ENCODE measurements around the gene FSD2. TPM values are rescaled to one million over a fixed set of nuclear protein-coding genes. Genes with fewer than 3 reads are reported as not detected.

Gene FSD2
- total RNA-seq, 1 donor from 2014 or later = 0.09 TPM

- FAIRE-seq = no peak
- peaks cover 13% of the 10 kb centered on the region for H3K9me3 Mint-ChIP-seq (ENCODE audit: unreplicated experiment)
- no peak for DNase-seq (ENCODE audit: low read depth)
- no peak overlapping the region for H3K27ac Mint-ChIP-seq (ENCODE audit: unreplicated experiment)
- H3K27me3 Mint-ChIP-seq (ENCODE audit: low read depth, unreplicated experiment) = peaks cover 36% of the 10 kb centered on the region
- no peaks in the 10 kb centered on the region for H3K36me3 ChIP-seq (ENCODE audit: insufficient read depth, low read length)
- peaks cover 9% of the 10 kb centered on the region for H3K27me3 ChIP-seq (ENCODE audit: insufficient read depth, low read length)
- no peaks in the 10 kb centered on the region for H4K20me1 ChIP-seq (ENCODE audit: insufficient read depth, low read length)
- no peaks in the 10 kb centered on the region for H3K4me1 ChIP-seq (ENCODE audit: insufficient read depth, low read length)
- no peak overlapping the region for H2AFZ ChIP-seq (ENCODE audit: low read depth, low read length)
- H3K79me2 ChIP-seq (ENCODE audit: insufficient read depth, low read length) = no peaks in the 10 kb centered on the region
- no peak overlapping the region for H3K9ac ChIP-seq (ENCODE audit: low read length)
- H3K36me3 Mint-ChIP-seq (ENCODE audit: low read depth, unreplicated experiment) = peaks cover 14% of the 10 kb centered on the region
- H3K4me1 Mint-ChIP-seq (ENCODE audit: low read depth, unreplicated experiment) = peaks cover 9% of the 10 kb centered on the region
- no peak overlapping the region for H3K27ac ChIP-seq (ENCODE audit: low read depth, low read length)
- no peak overlapping the region for H3K4me2 ChIP-seq (ENCODE audit: low read length)
- TF ChIP-seq CTCF (IDR thresholded peaks at IDR 0.05; ENCODE audit: insufficient read depth, low read depth, low read length) = no peak
- no peak for TF ChIP-seq EZH2 (IDR thresholded peaks at IDR 0.05; ENCODE audit: insufficient read depth, low read length)
- H3K4me3 ChIP-seq (ENCODE audit: insufficient read depth, low read depth, low read length) = no peak overlapping the region
- H3K4me3 Mint-ChIP-seq (ENCODE audit: unreplicated experiment) = no peak overlapping the region
- H3K9me3 ChIP-seq (ENCODE audit: insufficient read depth, low read depth, low read length) = no peaks in the 10 kb centered on the region
Measured at GRCh38 chr15:82799183-82799841, 6.6 kb downstream of the FSD2 start.

- no peak for FAIRE-seq
- Mint-ChIP-seq H3K4me1 (ENCODE audit: low read depth, unreplicated experiment) (peaks cover 3% of the 10 kb centered on the region), H3K36me3 (ENCODE audit: low read depth, unreplicated experiment) (peaks cover 13% of the 10 kb centered on the region), H3K4me3 (ENCODE audit: unreplicated experiment) (no peak overlapping the region), H3K27me3 (ENCODE audit: low read depth, unreplicated experiment) (peaks cover 35% of the 10 kb centered on the region), H3K9me3 (ENCODE audit: unreplicated experiment) (peaks cover 18% of the 10 kb centered on the region), H3K27ac (ENCODE audit: unreplicated experiment) (no peak overlapping the region)
- Histone ChIP-seq H4K20me1 (ENCODE audit: insufficient read depth, low read length) (no peaks in the 10 kb centered on the region), H3K27me3 (ENCODE audit: insufficient read depth, low read length) (peaks cover 9% of the 10 kb centered on the region), H3K9me3 (ENCODE audit: insufficient read depth, low read depth, low read length) (no peaks in the 10 kb centered on the region), H3K36me3 (ENCODE audit: insufficient read depth, low read length) (no peaks in the 10 kb centered on the region), H3K4me1 (ENCODE audit: insufficient read depth, low read length) (no peaks in the 10 kb centered on the region), H2AFZ (ENCODE audit: low read depth, low read length) (no peak overlapping the region), H3K4me3 (ENCODE audit: insufficient read depth, low read depth, low read length) (no peak overlapping the region), H3K27ac (ENCODE audit: low read depth, low read length) (no peak overlapping the region), H3K79me2 (ENCODE audit: insufficient read depth, low read length) (no peaks in the 10 kb centered on the region), H3K9ac (ENCODE audit: low read length) (no peak overlapping the region), H3K4me2 (ENCODE audit: low read length) (no peak overlapping the region)
- DNase-seq (ENCODE audit: low read depth) = no peak
- no peak for TF ChIP-seq EZH2 (IDR thresholded peaks at IDR 0.05; ENCODE audit: insufficient read depth, low read length)
- no peak for TF ChIP-seq CTCF (IDR thresholded peaks at IDR 0.05; ENCODE audit: insufficient read depth, low read depth, low read length)
Measured at GRCh38 chr15:82798531-82799166, 7.2 kb downstream of the FSD2 start.

- no peak for TF ChIP-seq CTCF (IDR thresholded peaks at IDR 0.05; ENCODE audit: insufficient read depth, low read depth, low read length)
- TF ChIP-seq EZH2 (IDR thresholded peaks at IDR 0.05; ENCODE audit: insufficient read depth, low read length) = no peak
- H3K4me3 ChIP-seq (ENCODE audit: insufficient read depth, low read depth, low read length) = no peak overlapping the region
- Mint-ChIP-seq H3K4me3 (ENCODE audit: unreplicated experiment) (no peak overlapping the region), H3K27ac (ENCODE audit: unreplicated experiment) (no peak overlapping the region), H3K9me3 (ENCODE audit: unreplicated experiment) (peaks cover 18% of the 10 kb centered on the region), H3K4me1 (ENCODE audit: low read depth, unreplicated experiment) (no peaks in the 10 kb centered on the region), H3K36me3 (ENCODE audit: low read depth, unreplicated experiment) (peaks cover 10% of the 10 kb centered on the region), H3K27me3 (ENCODE audit: low read depth, unreplicated experiment) (peaks cover 32% of the 10 kb centered on the region)
- H3K9ac ChIP-seq (ENCODE audit: low read length) = no peak overlapping the region
- peaks cover 9% of the 10 kb centered on the region for H3K27me3 ChIP-seq (ENCODE audit: insufficient read depth, low read length)
- H3K36me3 ChIP-seq (ENCODE audit: insufficient read depth, low read length) = no peaks in the 10 kb centered on the region
- H3K4me1 ChIP-seq (ENCODE audit: insufficient read depth, low read length) = no peaks in the 10 kb centered on the region
- H3K9me3 ChIP-seq (ENCODE audit: insufficient read depth, low read depth, low read length) = no peaks in the 10 kb centered on the region
- H4K20me1 ChIP-seq (ENCODE audit: insufficient read depth, low read length) = no peaks in the 10 kb centered on the region
- H2AFZ ChIP-seq (ENCODE audit: low read depth, low read length) = no peak overlapping the region
- H3K79me2 ChIP-seq (ENCODE audit: insufficient read depth, low read length) = no peaks in the 10 kb centered on the region
- no peak for DNase-seq (ENCODE audit: low read depth)
- no peak overlapping the region for H3K27ac ChIP-seq (ENCODE audit: low read depth, low read length)
- H3K4me2 ChIP-seq (ENCODE audit: low read length) = no peak overlapping the region
- no peak for FAIRE-seq
Measured at GRCh38 chr15:82798104-82798503, 7.8 kb downstream of the FSD2 start.
